Stimulated activated CD8-positive, alpha-beta memory T cell treated with anti-CD3 and anti-CD28 coated beads, Interleukin-2, amount 100 ng/mL, for 48 hours (primary cell): ENCODE data around the gene QSOX2.

Experiments used
- DNase-seq, 2 donors: peaks; one replicate each; pipeline ENCODE4 v3.0.0-alpha.2; 2020; ENCODE audit warnings: low read depth in 2 of 2

The QSOX2 gene

GRCh38 chr9:136252281-136252680 lies 6.7 kb upstream of the QSOX2 start:
- no peak for DNase-seq

GRCh38 chr9:136251264-136252115 lies 5.9 kb upstream of the QSOX2 start:
- DNase-seq, result no peak

GRCh38 chr9:136250676-136251075 lies 5.1 kb upstream of the QSOX2 start:
- no peak for DNase-seq

GRCh38 chr9:136249877-136250559 lies 4.4 kb upstream of the QSOX2 start:
- DNase-seq, result no peak

GRCh38 chr9:136248951-136249876 lies 3.6 kb upstream of the QSOX2 start:
- DNase-seq, result no peak

- DNase-seq, result no peak
These were observed 2.5 kb upstream of the QSOX2 start for GRCh38 chr9:136247947-136248637.

- DNase-seq, result no peak
These were observed 1.9 kb upstream of the QSOX2 start for GRCh38 chr9:136247551-136247916.

GRCh38 chr9:136246849-136247550 lies 1.4 kb upstream of the QSOX2 start:
- no peak for DNase-seq

- no peak for DNase-seq
These were observed 718 bp downstream of the QSOX2 start for GRCh38 chr9:136244969-136245218.

GRCh38 chr9:136244122-136244968 lies 1.3 kb downstream of the QSOX2 start:
- DNase-seq, result peak; percentile 41 to 49

- DNase-seq, result no peak
These were observed 2.0 kb downstream of the QSOX2 start for GRCh38 chr9:136243631-136244030.

GRCh38 chr9:136242918-136243525 lies 2.6 kb downstream of the QSOX2 start:
- DNase-seq, result no peak

- no peak for DNase-seq
These were observed 3.4 kb downstream of the QSOX2 start for GRCh38 chr9:136242248-136242647.

GRCh38 chr9:136241542-136241941 lies 4.1 kb downstream of the QSOX2 start:
- no peak for DNase-seq

- DNase-seq, result no peak
These were observed 4.7 kb downstream of the QSOX2 start for GRCh38 chr9:136240941-136241340.

GRCh38 chr9:136239983-136240330 lies 5.7 kb downstream of the QSOX2 start:
- DNase-seq, result no peak

- no peak for DNase-seq
These were observed 6.3 kb downstream of the QSOX2 start for GRCh38 chr9:136239135-136239982.

GRCh38 chr9:136238342-136238732 lies 7.3 kb downstream of the QSOX2 start:
- no peak for DNase-seq
